PC-3 (cell line): ENCODE data around the gene CACNB3.

Experiments used
- CTCF ChIP-seq: fragments of 300-600 bp; sonication (generic); conservative IDR thresholded peaks from 2 replicates; pipeline ENCODE4 v1.5.1; 2017; ENCODE audit warnings: antibody characterized with exemption, low read depth, mild to moderate bottlenecking, low read length
- EZH2 ChIP-seq: fragments of 300-600 bp; sonication (generic); IDR thresholded peaks from one replicate; pipeline ENCODE4 v1.6.1; 2017; ENCODE audit warnings: antibody characterized with exemption, mild to moderate bottlenecking, low read length; ENCODE audit not compliant: unreplicated experiment

- TF ChIP-seq CTCF (no peak), EZH2 (no peak)
These were observed 44.6 kb upstream of the CACNB3 start for GRCh38 chr12:48773686-48774085.
